ENCODE results near the gene MAP2K2.

GRCh38 chr19:4046946-4047683 is 76.8 kb downstream of the MAP2K2 start:
- no peak for TF ChIP-seq CTCF (IDR thresholded peaks at IDR 0.05)
- no peak for TF ChIP-seq POLR2A (IDR thresholded peaks at IDR 0.05)

Data from lower leg skin (tissue), 3 donors.